NCI-H446 treated with DMSO at 0.1 percent for 48 hours (cell line): Measurements from ENCODE around the gene DNAJB6.
"Not testable (repeated sequence)": the region's sequence is repeated elsewhere in the genome, so short reads cannot be mapped to it uniquely, and the experiment has no call there.

ENCODE experiments used
- DNase-seq: peaks from one replicate; lab custom pipeline; 2025; lab: John Stamatoyannopoulos, UW

Gene DNAJB6

GRCh38 chr7:157442993-157443831 lies 106.4 kb downstream of the DNAJB6 start:
- no peak for DNase-seq

GRCh38 chr7:157444011-157444842 lies 107.4 kb downstream of the DNAJB6 start:
- no peak for DNase-seq

- no peak for DNase-seq
Measured at GRCh38 chr7:157444843-157445135, 108.0 kb downstream of the DNAJB6 start.

GRCh38 chr7:157445246-157445955 lies 108.6 kb downstream of the DNAJB6 start:
- DNase-seq: no peak

GRCh38 chr7:157445956-157446295 lies 109.1 kb downstream of the DNAJB6 start:
- DNase-seq: no peak

- DNase-seq: no peak
Measured at GRCh38 chr7:157446322-157446721, 109.5 kb downstream of the DNAJB6 start.

GRCh38 chr7:157454003-157454402 lies 117.2 kb downstream of the DNAJB6 start:
- not testable (repeated sequence) for DNase-seq

GRCh38 chr7:157457355-157458253 lies 120.8 kb downstream of the DNAJB6 start:
- DNase-seq: no peak

- DNase-seq: no peak
Measured at GRCh38 chr7:157458254-157458633, 121.4 kb downstream of the DNAJB6 start.

- DNase-seq: no peak
Measured at GRCh38 chr7:157459966-157460365, 123.2 kb downstream of the DNAJB6 start.

GRCh38 chr7:157460721-157461120 lies 123.9 kb downstream of the DNAJB6 start:
- no peak for DNase-seq

GRCh38 chr7:157461573-157462418 lies 125.0 kb downstream of the DNAJB6 start:
- DNase-seq: no peak

GRCh38 chr7:157462419-157462771 lies 125.6 kb downstream of the DNAJB6 start:
- DNase-seq: no peak

GRCh38 chr7:157462840-157463239 lies 126.0 kb downstream of the DNAJB6 start:
- no peak for DNase-seq

GRCh38 chr7:157463245-157463644 lies 126.4 kb downstream of the DNAJB6 start:
- no peak for DNase-seq

- no peak for DNase-seq
Measured at GRCh38 chr7:157464111-157464970, 127.5 kb downstream of the DNAJB6 start.

- DNase-seq: no peak
Measured at GRCh38 chr7:157464971-157465886, 128.4 kb downstream of the DNAJB6 start.

- DNase-seq: no peak
Measured at GRCh38 chr7:157465891-157466866, 129.4 kb downstream of the DNAJB6 start.
